Liver (tissue), 9 donors: Measurements from ENCODE around the gene CHTF8. TPM values are rescaled to one million over a fixed set of nuclear protein-coding genes. Genes with fewer than 3 reads are reported as not detected.
"Not testable (repeated sequence)": the region's sequence is repeated elsewhere in the genome, so short reads cannot be mapped to it uniquely, and the experiment has no call there.

Experiments
- DNase-seq: peaks from one replicate; pipeline ENCODE4 v3.0.0-alpha.2; 2017; ENCODE audit warnings: low spot score
- H3K27ac ChIP-seq, 2 donors: one replicate each; pipeline ENCODE4 v1.7.0; 2013; ENCODE audit warnings: inconsistent platforms in 2 of 2, low read length in 2 of 2, control low read depth in 1 of 2, low read depth in 1 of 2, mild to moderate bottlenecking in 1 of 2
- H3K27me3 ChIP-seq, 4 donors: one replicate each; pipeline versions ENCODE4 v1.6.1 to v1.7.0; 2013; ENCODE audit warnings: low read length in 3 of 4, inconsistent platforms in 1 of 4, mild to moderate bottlenecking in 1 of 4, moderate library complexity in 1 of 4; ENCODE audit not compliant: control insufficient read depth in 4 of 4, insufficient read depth in 4 of 4
- H3K36me3 ChIP-seq, 4 donors: one replicate each; pipeline versions ENCODE4 v1.6.1 to v1.7.0; 2013; ENCODE audit warnings: low read length in 3 of 4, mild to moderate bottlenecking in 3 of 4, low read depth in 1 of 4, moderate library complexity in 1 of 4; ENCODE audit not compliant: control insufficient read depth in 4 of 4, insufficient read depth in 3 of 4
- H3K4me1 ChIP-seq, 4 donors: one replicate each; pipeline versions ENCODE4 v1.6.1 to v1.7.0; 2013; ENCODE audit warnings: low read length in 3 of 4, mild to moderate bottlenecking in 3 of 4, moderate library complexity in 1 of 4; ENCODE audit not compliant: control insufficient read depth in 4 of 4, insufficient read depth in 4 of 4
- H3K4me3 ChIP-seq, 3 donors: one replicate each; pipeline versions ENCODE4 v1.6.1 to v1.7.0; 2013; ENCODE audit warnings: low read length in 3 of 3, control low read depth in 1 of 3, low read depth in 1 of 3, mild to moderate bottlenecking in 1 of 3
- H3K9ac ChIP-seq, 2 donors: one replicate each; pipeline ENCODE4 v1.7.0; 2013; ENCODE audit warnings: low read length in 2 of 2, mild to moderate bottlenecking in 2 of 2, moderate library complexity in 2 of 2, control low read depth in 1 of 2, low read depth in 1 of 2
- H3K9me3 ChIP-seq, 4 donors: one replicate each; pipeline versions ENCODE4 v1.6.1 to v1.7.0; 2013; ENCODE audit warnings: low read length in 3 of 4; ENCODE audit not compliant: control insufficient read depth in 4 of 4
- FOXA1 ChIP-seq: IDR thresholded peaks from 2 replicates; pipeline ENCODE4 v1.6.1; 2016; ENCODE audit warnings: antibody characterized with exemption
- GABPA ChIP-seq, 2 donors: IDR thresholded peaks in 1 of 2; conservative IDR thresholded peaks in 1 of 2; 2 replicates each; pipeline ENCODE4 v1.6.1; 2016; ENCODE audit warnings: antibody characterized with exemption in 2 of 2, mild to moderate bottlenecking in 1 of 2, moderate library complexity in 1 of 2
- HNF4A ChIP-seq, 2 donors: conservative IDR thresholded peaks; 2 replicates each; pipeline ENCODE4 v1.6.1; 2016; ENCODE audit warnings: antibody characterized with exemption in 2 of 2, mild to moderate bottlenecking in 2 of 2
- NR2F2 ChIP-seq: IDR thresholded peaks from 2 replicates; pipeline ENCODE4 v1.6.1; 2016; ENCODE audit warnings: antibody characterized with exemption
- RAD21 ChIP-seq, 2 donors: IDR thresholded peaks; 2 replicates each; pipeline ENCODE4 v1.6.1; 2016; ENCODE audit warnings: antibody characterized with exemption in 2 of 2, mild to moderate bottlenecking in 2 of 2
- RXRA ChIP-seq, 2 donors: IDR thresholded peaks; 2 replicates each; pipeline ENCODE4 v1.6.1; 2017 to 2018; ENCODE audit warnings: antibody characterized with exemption in 2 of 2, mild to moderate bottlenecking in 1 of 2
- YY1 ChIP-seq: IDR thresholded peaks from 2 replicates; pipeline ENCODE4 v1.6.1; 2016; ENCODE audit warnings: antibody characterized with exemption, mild to moderate bottlenecking
- WGBS: extraction: QIAGEN DNeasy Blood & Tissue Kit; methylation state at CpG from one replicate; pipeline ENCODE4 v1.1.7; 2013; 5-methylcytosine and 5-hydroxymethylcytosine counted together
- polyA plus RNA-seq, 2 donors: library from polyadenylated mRNA; stranded (reverse) in 1 of 2; unstranded in 1 of 2; fragments of 200-250 nt in 1 of 2; fragments of >200 nt in 1 of 2; fragmentation: Nextera tagmentation in 1 of 2; extraction: Ambion mirVana in 1 of 2; gene quantifications; one replicate each; pipeline versions ENCODE4 v1.2.1 to v1.2.3, GENCODE V29; 2013 to 2015
- total RNA-seq, 2 donors: library from RNA; depleted of rRNA; stranded (reverse); fragments of >200 nt; gene quantifications; one replicate each; pipeline ENCODE4 v1.2.3, GENCODE V29; 2014
- TF ChIP-seq, protein P1 (sequence below): IDR thresholded peaks from 2 replicates; pipeline ENCODE4 v1.6.1; 2016; ENCODE audit warnings: antibody characterized with exemption
- TF ChIP-seq, protein P2 (sequence below): IDR thresholded peaks from 2 replicates; pipeline ENCODE4 v1.6.1; 2016; ENCODE audit warnings: antibody characterized with exemption
- TF ChIP-seq, protein P3 (sequence below): fragments of 150-350 bp; IDR thresholded peaks from 2 replicates; pipeline ENCODE4 v1.5.1; 2017; ENCODE audit warnings: improper control_type of control experiment, low read depth, low read length; ENCODE audit not compliant: missing input control
- donor health status: healthy.
- donor health status: healthy.
- donor health status: healthy.
- donor health status: healthy.
- donor health status: healthy.

CHTF8 gene
- total and polyA plus RNA-seq, 4 donors, result 15.2 to 56.9 (median 51.6) TPM

DNA sequence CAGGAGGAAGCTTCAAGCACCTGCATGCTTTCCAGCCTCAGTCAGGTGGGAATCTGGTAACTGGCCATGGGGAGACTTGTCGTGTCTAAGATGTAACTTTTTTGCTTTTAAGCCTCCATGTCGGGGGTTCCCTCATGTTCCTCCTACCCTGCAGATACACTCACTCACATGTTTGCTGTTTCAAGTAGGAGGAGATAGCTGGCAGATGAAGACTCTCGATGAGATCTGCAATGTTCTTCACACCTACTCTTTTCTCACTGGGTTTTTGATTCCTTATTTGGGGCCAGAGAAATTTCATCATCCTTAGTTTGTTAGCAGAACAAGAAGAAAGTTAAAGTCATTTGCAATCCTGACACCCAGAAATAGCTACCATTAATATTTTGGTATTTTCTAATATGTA, 24.8 kb upstream of the CHTF8 start:
- 86% methylated on average over 3 of the region's 3 CpGs for WGBS
- no peak overlapping the region for H3K9ac ChIP-seq
- TF ChIP-seq FOXA1 (no peak), YY1 (no peak), HNF4A (conservative IDR thresholded peaks at IDR 0.05) (no peak), RAD21 (IDR thresholded peaks at IDR 0.05) (no peak), GABPA (IDR thresholded peaks at IDR 0.05 in 1 of 2, conservative IDR thresholded peaks at IDR 0.05 in 1 of 2) (no peak), RXRA (IDR thresholded peaks at IDR 0.05) (no peak)
- TF ChIP-seq, protein P1, sequence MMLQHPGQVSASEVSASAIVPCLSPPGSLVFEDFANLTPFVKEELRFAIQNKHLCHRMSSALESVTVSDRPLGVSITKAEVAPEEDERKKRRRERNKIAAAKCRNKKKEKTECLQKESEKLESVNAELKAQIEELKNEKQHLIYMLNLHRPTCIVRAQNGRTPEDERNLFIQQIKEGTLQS, result no peak
- TF ChIP-seq, protein P2, sequence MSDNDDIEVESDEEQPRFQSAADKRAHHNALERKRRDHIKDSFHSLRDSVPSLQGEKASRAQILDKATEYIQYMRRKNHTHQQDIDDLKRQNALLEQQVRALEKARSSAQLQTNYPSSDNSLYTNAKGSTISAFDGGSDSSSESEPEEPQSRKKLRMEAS, result no peak
- TF ChIP-seq, protein P3, sequence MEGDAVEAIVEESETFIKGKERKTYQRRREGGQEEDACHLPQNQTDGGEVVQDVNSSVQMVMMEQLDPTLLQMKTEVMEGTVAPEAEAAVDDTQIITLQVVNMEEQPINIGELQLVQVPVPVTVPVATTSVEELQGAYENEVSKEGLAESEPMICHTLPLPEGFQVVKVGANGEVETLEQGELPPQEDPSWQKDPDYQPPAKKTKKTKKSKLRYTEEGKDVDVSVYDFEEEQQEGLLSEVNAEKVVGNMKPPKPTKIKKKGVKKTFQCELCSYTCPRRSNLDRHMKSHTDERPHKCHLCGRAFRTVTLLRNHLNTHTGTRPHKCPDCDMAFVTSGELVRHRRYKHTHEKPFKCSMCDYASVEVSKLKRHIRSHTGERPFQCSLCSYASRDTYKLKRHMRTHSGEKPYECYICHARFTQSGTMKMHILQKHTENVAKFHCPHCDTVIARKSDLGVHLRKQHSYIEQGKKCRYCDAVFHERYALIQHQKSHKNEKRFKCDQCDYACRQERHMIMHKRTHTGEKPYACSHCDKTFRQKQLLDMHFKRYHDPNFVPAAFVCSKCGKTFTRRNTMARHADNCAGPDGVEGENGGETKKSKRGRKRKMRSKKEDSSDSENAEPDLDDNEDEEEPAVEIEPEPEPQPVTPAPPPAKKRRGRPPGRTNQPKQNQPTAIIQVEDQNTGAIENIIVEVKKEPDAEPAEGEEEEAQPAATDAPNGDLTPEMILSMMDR, result no peak
- no peak overlapping the region for H3K27ac ChIP-seq
- no peaks in the 10 kb centered on the region for H3K27me3 ChIP-seq
- H3K4me3 ChIP-seq, result no peak overlapping the region
- H3K4me1 ChIP-seq, result no peaks in the 10 kb centered on the region
- H3K9me3 ChIP-seq, result no peaks in the 10 kb centered on the region
- no peak for DNase-seq
- peaks cover 20 to 69% (median 32%) of the 10 kb centered on the region in 4 donors for H3K36me3 ChIP-seq

DNA sequence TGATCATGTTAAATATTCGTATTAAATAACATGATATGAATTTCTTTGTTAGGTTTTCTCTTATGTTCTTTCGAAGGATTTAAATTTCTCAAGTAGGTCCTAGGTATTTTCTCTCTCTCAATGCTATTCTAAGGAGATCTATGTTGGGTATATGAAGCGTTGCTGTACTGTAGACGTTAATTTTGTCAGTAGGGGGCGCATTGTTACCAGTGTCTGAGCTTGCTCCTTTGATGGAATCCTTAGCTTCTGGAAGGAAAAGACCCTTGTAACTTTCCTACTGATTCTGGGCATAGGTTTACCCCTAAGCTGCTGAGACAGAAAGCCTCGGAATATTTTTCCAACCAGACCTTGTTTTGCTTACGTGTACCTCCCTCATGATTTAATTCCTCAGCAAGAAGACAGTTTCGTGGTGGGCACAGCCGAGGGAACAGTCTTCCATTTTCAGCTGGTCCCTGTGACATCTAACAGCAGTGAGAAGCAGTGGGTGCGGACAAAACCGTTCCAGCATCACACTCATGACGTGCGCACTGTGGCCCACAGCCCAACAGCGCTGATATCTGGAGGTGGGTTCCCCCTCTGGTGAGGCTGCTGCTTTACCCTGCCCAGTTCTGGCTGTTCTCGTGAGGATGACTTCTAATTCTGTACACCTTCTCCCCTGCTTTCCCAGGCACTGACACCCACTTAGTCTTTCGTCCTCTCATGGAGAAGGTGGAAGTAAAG, 17.9 kb upstream of the CHTF8 start:
- Histone ChIP-seq H3K4me3 (no peak overlapping the region), H3K4me1 (no peaks in the 10 kb centered on the region), H3K36me3 (peaks cover 7 to 48% (median 22%) of the 10 kb centered on the region in 4 donors), H3K9me3 (no peaks in the 10 kb centered on the region), H3K27ac (no peak overlapping the region), H3K27me3 (no peaks in the 10 kb centered on the region), H3K9ac (no peak overlapping the region)
- WGBS, result 73% methylated on average over 16 of the region's 16 CpGs
- TF ChIP-seq NR2F2, result no peak
- peak; percentile 88 to 92 for TF ChIP-seq RAD21 (IDR thresholded peaks at IDR 0.05)
- TF ChIP-seq, protein P3, result peak; percentile 66
- DNase-seq, result no peak

DNA sequence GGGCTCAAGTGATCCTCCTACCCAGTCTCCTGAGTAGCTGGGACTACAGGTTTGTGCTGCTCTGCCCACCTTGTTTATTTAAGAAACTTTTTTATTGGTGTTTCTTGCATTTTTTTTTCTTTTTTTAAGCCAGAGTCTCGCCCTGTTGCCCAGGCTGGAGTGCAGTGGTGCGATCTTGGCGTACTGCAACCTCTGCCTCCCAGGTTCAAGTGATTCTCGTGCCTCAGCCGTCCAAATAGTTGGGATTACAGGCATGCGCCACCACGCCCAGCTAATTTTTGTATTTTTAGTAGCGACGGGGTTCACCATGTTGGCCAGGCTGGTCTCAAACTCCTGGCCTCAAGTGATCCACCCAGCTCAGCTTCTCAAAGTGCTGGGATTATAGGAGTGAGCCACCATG, 17.2 kb upstream of the CHTF8 start:
- not testable (repeated sequence) for H3K27ac ChIP-seq, H3K27me3 ChIP-seq, DNase-seq, H3K9me3 ChIP-seq, H3K4me1 ChIP-seq, H3K4me3 ChIP-seq, H3K9ac ChIP-seq
- peaks cover 7 to 48% (median 20%) of the 10 kb centered on the region in 4 donors for H3K36me3 ChIP-seq
- WGBS, result 93% methylated on average over 9 of the region's 9 CpGs
